HG03097 (cell line): ENCODE measurements around the gene BEND3.
A peak's percentile ranks its signal among the peaks of the same experiment; 100 is the strongest.
"Not testable (repeated sequence)": the region's sequence is repeated elsewhere in the genome, so short reads cannot be mapped to it uniquely, and the experiment has no call there.

Experiments
- ATAC-seq: cut with Tn5 transposase; IDR thresholded peaks from one replicate; pipeline ENCODE4 v1.9.1; 2021; ENCODE audit not compliant: unreplicated experiment, low FRiP score

The BEND3 gene

GRCh38 chr6:107121964-107122495, 6.7 kb upstream of the BEND3 start:
- no peak for ATAC-seq

GRCh38 chr6:107121266-107121665, 6.0 kb upstream of the BEND3 start:
- ATAC-seq, result no peak

- ATAC-seq, result no peak
Measured at GRCh38 chr6:107120404-107120803, 5.1 kb upstream of the BEND3 start.

- ATAC-seq, result no peak
Measured at GRCh38 chr6:107118976-107119375, 3.7 kb upstream of the BEND3 start.

- not testable (repeated sequence) for ATAC-seq
Measured at GRCh38 chr6:107118540-107118939, 3.2 kb upstream of the BEND3 start.

GRCh38 chr6:107116931-107117330, 1.6 kb upstream of the BEND3 start:
- ATAC-seq, result no peak

- ATAC-seq, result no peak
Measured at GRCh38 chr6:107116328-107116892, 1.1 kb upstream of the BEND3 start.

GRCh38 chr6:107115695-107116327, 496 bp upstream of the BEND3 start:
- no peak for ATAC-seq

- ATAC-seq, result peak; percentile 75
Measured at GRCh38 chr6:107114213-107114925, 946 bp downstream of the BEND3 start.

- ATAC-seq, result no peak
Measured at GRCh38 chr6:107110200-107110599, 5.1 kb downstream of the BEND3 start.

GRCh38 chr6:107108201-107108890, 7.0 kb downstream of the BEND3 start:
- no peak for ATAC-seq

GRCh38 chr6:107107791-107108190, 7.5 kb downstream of the BEND3 start:
- no peak for ATAC-seq

GRCh38 chr6:107106165-107106564, 9.2 kb downstream of the BEND3 start:
- ATAC-seq, result no peak

GRCh38 chr6:107105511-107106116, 9.7 kb downstream of the BEND3 start:
- ATAC-seq, result no peak

- no peak for ATAC-seq
Measured at GRCh38 chr6:107103082-107103481, 12.2 kb downstream of the BEND3 start.

- ATAC-seq, result no peak
Measured at GRCh38 chr6:107102414-107102805, 12.9 kb downstream of the BEND3 start.

GRCh38 chr6:107101686-107102413, 13.5 kb downstream of the BEND3 start:
- ATAC-seq, result no peak

GRCh38 chr6:107101211-107101610, 14.1 kb downstream of the BEND3 start:
- no peak for ATAC-seq

GRCh38 chr6:107098436-107099307, 16.6 kb downstream of the BEND3 start:
- no peak for ATAC-seq
